Measurements from ENCODE around the gene TBCB.

- TF ChIP-seq CTCF (IDR thresholded peaks at IDR 0.05; ENCODE audit: poor library complexity) (no peak), EZH2 (IDR thresholded peaks at IDR 0.05; ENCODE audit: borderline replicate concordance) (no peak), EZH2phosphoT487 (IDR thresholded peaks at IDR 0.05; ENCODE audit: low read depth, severe bottlenecking, unreplicated experiment) (no peak)
Observed at GRCh38 chr19:36101550-36102327, 13.5 kb upstream of the TBCB start.
